Activated T-cell treated with anti-CD3 and anti-CD28 coated beads for 24 hours (primary cell): ENCODE measurements around the gene SLCO1B1.
A peak's percentile ranks its signal among the peaks of the same experiment; 100 is the strongest.
"Not testable (repeated sequence)": the region's sequence is repeated elsewhere in the genome, so short reads cannot be mapped to it uniquely, and the experiment has no call there.

Experiments
- DNase-seq: peaks from one replicate; pipeline ENCODE4 v3.0.0-alpha.2; 2020; ENCODE audit warnings: low read depth

SLCO1B1 gene

DNA sequence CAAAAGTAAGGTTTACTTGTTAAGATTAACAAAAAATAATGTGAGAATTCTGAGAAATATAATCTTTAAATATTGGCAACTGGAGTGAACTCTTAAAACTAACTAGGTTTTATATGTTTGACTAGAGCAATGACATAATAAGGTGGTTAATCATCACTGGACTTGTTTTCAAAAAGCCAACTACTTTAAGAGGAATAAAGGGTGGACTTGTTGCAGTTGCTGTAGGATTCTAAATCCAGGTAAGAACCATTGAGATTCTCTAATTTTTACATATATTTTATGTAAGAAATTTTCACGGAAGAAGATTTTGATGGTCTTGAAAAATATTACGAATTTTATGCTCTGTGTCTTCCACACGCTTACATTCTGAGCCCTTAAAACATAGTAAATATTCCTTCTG lies at the start of gene SLCO1B1:
Gene SLCO1B1 (plus strand): TSS at position 197 of the 400 bp plus-strand sequence. CDS start 10,381 bp downstream, outside the sequence.
- DNase-seq, result no peak

- DNase-seq, result not testable (repeated sequence)
Measured at GRCh38 chr12:21084753-21085152, 46.2 kb upstream of the SLCO1B1 start.

GRCh38 chr12:21111732-21112131 lies 19.3 kb upstream of the SLCO1B1 start:
- no peak for DNase-seq

GRCh38 chr12:21113266-21113665 lies 17.7 kb upstream of the SLCO1B1 start:
- no peak for DNase-seq

- no peak for DNase-seq
Measured at GRCh38 chr12:21117995-21118394, 13.0 kb upstream of the SLCO1B1 start.

DNA sequence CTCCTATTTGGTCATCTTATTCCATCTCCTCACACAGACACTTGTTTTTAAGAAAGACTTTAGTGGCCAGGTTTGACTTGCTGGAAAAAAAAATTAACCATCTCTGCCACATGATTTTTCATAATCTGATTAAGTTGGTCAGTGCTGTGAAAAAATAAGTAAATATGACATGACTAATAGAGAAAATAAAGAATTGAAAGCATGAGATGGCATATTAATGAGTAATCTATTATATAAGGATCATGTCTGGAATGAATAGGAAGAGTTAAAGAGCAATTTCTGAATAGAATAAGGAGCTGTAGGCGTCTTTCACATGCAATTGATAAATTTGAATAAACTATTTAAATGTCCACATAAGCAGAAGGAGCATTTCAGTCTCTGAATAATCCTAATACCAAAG lies 12.2 kb upstream of the SLCO1B1 start:
- DNase-seq, result no peak

DNA sequence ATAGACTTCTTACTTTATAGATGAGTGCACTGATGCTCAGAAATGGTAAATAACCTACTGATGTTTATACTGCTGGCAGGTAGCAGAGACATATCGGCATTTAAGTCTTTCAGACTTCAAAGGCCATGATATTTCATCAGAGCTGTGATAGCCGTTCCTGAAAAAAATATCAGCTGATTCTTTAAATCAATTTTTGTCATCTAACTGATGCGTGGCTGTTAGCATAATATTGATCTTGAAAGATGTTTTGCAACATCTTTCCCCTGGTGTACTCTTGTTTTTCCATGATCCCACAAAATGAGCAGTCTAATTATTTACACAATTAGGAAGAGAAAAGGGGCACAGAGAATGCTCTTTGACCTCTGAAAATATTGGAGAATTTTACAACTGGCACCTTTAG lies 1.6 kb upstream of the SLCO1B1 start:
- DNase-seq, result no peak

GRCh38 chr12:21129906-21130305 lies 1.1 kb upstream of the SLCO1B1 start:
- DNase-seq, result no peak

GRCh38 chr12:21137318-21137999 lies 6.5 kb downstream of the SLCO1B1 start:
- not testable (repeated sequence) for DNase-seq

- DNase-seq, result no peak
Measured at GRCh38 chr12:21138016-21138415, 7.0 kb downstream of the SLCO1B1 start.

DNA sequence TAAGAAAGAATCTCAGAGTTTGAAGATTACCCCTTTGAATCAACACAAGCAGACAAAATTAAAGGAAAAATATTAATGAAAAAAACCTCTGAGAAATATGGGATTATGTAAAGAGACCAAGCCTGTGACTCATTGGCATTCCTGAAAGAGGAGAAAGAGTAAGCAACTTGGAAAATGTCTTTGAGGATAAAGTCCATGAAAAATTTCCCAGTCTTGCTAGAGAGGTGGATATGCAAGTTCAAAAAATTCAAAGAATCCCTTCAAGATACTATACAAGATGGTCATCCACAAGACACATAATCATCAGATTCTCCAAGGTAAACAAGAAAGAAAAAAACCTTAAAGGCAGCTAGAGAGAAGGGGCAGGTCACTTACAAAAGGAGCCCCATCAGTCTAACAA lies 13.3 kb downstream of the SLCO1B1 start:
- DNase-seq, result no peak

- DNase-seq, result not testable (repeated sequence)
Measured at GRCh38 chr12:21149861-21150260, 18.9 kb downstream of the SLCO1B1 start.

DNA sequence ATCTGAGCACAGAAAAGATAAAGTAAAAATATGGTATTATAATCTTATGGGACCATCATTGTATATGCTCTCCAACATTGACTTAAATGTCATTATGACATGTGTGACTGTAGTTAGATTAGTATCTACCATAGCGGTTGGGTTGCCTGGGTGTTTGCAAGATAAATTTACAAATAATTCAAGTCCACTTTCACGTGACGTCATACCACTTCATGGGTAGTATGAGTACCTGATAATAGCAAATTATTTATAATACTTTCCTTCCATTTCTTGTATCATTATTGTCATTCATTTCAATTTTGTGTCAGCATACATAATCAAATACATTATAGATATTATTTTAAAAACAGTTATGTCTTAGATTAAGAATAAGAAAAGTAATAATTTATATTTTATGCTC lies 20.2 kb downstream of the SLCO1B1 start:
- no peak for DNase-seq

- no peak for DNase-seq
Measured at GRCh38 chr12:21155522-21156351, 24.7 kb downstream of the SLCO1B1 start.

GRCh38 chr12:21165048-21165447 lies 34.1 kb downstream of the SLCO1B1 start:
- DNase-seq, result no peak

- DNase-seq, result peak; percentile 1
Measured at GRCh38 chr12:21169878-21170472, 39.0 kb downstream of the SLCO1B1 start.

DNA sequence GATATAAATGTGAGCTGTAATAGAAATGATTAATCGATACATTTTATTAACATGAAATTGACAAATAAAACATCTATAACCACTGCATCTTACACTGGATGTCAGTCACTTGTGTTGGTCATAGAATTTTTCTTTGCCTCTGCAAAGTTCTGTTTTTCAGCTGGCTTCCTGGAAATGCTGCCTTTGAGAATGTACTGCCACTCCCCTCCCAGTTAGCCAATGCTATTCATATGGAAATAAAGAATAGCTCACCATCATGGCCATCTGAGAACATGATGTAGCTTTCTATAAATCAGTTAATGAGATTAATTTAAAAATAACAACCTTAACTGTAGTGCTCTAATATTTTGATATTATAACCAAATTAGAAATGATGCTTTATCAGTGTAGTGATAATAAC lies 41.1 kb downstream of the SLCO1B1 start:
- no peak for DNase-seq

DNA sequence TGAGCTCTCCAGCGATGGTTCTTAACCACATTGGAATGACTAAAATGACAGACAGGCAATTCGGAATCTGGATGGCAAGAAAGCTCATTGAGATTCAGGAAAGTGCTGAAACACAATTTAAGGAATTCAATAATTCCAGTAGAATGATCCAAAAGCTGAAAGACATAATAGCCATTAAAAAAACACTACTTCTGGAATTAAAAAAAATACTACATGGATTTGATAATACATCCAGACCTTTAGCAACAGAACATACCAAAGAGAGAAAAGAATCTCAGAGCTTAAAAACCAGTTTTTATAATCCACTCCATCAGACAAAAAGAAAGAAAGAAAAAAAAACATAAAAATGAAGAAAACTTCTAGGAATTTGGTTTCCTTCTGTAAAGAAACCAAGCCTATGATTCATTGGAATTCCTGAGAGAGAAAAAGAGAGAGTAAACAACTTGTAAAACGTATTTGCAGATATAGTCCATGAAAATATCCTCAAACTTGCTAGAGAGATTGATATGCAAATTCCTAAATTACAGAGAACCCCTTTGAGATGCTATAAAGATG lies 52.8 kb downstream of the SLCO1B1 start:
- DNase-seq, result no peak

DNA sequence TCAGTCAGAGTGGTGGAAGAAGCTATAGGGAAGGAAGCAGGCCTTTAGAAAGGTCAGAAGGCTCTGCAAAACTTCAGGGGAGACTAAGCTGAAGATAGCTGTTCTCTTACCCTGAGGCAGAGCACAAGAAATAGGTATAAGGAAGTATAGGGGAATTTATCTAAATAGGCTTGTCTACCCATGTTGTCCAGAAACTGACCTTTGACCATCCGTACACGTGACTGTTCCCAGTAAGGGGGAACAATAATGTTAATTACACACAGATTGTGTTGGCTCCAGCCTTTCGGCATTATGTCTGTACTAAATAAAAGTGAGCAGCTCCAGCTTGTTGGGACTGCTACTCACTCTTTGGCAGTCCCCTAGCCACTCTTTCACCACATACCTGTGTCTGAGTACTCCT lies 59.0 kb downstream of the SLCO1B1 start:
- no peak for DNase-seq

DNA sequence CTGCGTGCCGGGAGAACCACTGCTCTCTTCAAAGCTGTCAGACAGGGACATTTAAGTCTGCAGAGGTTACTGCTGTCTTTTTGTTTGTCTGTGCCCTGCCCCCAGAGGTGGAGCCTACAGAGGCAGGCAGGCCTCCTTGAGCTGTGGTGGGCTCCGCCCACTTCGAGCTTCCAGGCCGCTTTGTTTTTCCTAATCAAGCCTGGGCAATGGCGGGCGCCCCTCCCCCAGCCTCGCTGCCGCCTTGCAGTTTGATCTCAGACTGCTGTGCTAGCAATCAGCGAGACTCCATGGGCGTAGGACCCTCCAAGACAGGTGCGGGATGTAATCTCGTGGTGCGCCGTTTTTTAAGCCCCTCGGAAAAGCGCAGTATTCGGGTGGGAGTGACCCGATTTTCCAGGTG lies 83.4 kb downstream of the SLCO1B1 start:
- not testable (repeated sequence) for DNase-seq

DNA sequence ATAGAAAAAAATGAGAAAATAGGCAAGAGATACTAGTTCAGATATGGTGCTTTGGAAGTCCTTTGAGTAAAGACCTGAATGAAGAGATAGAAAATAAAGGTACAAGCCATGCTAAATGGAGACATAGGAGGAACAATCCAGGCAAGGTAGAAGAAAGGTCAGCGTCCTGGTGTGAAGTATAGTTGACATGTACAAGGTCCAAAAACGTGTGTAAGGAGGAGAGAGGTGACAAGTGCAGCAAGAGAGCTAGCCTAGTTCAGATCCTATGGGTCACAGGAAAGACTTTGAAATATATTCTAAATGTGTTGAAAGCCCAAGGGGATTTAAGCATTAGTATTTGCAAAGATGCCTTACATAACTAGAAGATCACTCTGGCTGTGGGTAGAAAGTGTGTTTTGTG lies 88.2 kb downstream of the SLCO1B1 start:
- DNase-seq, result no peak

GRCh38 chr12:21220266-21220665 lies 89.3 kb downstream of the SLCO1B1 start:
- no peak for DNase-seq

GRCh38 chr12:21221072-21221471 lies 90.1 kb downstream of the SLCO1B1 start:
- no peak for DNase-seq
